ENCODE measurements around the gene ARHGEF40.

Gene ARHGEF40

DNA sequence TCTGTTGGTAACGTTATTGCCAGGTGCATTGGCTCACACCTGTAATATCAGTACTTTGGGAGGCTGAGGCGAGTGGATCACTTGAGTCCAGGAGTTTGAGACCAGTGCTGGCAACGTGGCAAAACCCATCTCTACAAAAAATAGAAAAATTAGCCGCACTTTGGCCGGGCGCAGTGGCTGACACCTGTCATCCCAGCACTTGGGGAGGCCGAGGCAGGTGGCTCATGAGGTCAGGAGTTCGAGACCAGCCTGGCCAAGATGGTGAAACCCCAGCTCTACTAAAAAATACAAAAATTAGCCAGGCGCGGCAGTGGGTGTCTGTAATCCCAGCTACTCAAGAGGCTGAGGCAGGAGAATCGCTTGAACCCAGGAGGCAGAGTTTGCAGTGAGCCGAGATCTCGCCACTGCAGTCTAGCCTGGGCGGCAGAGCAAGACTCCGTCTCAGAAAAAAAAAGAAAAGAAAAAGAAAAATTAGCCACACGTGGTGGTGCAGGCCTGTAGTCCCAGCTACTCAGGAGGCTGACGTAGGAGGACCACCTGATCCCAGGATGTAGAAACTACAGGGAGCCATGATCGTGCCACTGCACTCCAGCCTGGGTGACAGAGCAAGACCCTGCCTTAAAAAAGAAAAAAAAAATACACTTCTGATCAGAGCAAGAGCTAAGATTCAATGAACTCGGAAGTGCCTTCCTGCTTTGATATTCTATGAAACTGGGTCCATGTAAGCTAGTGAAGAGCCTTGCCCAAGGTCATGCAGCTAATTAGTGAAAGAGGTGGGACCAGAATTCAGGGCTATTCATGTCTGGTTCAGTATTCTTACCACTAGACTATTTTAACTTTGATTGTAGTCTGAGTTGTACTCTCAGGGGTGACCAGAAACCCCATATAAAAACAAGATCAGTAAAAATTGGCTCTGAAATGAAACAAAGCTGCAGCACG is 16.7 kb upstream of the ARHGEF40 start:
- TF ChIP-seq GABPA (IDR thresholded peaks at IDR 0.05; ENCODE audit: low read depth) (no peak), POLR2AphosphoS5 (IDR thresholded peaks at IDR 0.05; ENCODE audit: low read depth) (no peak), SPI1 (IDR thresholded peaks at IDR 0.05; ENCODE audit: borderline replicate concordance, low read depth) (no peak)
- TF ChIP-seq, protein P1, sequence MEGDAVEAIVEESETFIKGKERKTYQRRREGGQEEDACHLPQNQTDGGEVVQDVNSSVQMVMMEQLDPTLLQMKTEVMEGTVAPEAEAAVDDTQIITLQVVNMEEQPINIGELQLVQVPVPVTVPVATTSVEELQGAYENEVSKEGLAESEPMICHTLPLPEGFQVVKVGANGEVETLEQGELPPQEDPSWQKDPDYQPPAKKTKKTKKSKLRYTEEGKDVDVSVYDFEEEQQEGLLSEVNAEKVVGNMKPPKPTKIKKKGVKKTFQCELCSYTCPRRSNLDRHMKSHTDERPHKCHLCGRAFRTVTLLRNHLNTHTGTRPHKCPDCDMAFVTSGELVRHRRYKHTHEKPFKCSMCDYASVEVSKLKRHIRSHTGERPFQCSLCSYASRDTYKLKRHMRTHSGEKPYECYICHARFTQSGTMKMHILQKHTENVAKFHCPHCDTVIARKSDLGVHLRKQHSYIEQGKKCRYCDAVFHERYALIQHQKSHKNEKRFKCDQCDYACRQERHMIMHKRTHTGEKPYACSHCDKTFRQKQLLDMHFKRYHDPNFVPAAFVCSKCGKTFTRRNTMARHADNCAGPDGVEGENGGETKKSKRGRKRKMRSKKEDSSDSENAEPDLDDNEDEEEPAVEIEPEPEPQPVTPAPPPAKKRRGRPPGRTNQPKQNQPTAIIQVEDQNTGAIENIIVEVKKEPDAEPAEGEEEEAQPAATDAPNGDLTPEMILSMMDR (IDR thresholded peaks at IDR 0.05; ENCODE audit: insufficient read depth, low read length): no peak
- TF ChIP-seq, protein P2, sequence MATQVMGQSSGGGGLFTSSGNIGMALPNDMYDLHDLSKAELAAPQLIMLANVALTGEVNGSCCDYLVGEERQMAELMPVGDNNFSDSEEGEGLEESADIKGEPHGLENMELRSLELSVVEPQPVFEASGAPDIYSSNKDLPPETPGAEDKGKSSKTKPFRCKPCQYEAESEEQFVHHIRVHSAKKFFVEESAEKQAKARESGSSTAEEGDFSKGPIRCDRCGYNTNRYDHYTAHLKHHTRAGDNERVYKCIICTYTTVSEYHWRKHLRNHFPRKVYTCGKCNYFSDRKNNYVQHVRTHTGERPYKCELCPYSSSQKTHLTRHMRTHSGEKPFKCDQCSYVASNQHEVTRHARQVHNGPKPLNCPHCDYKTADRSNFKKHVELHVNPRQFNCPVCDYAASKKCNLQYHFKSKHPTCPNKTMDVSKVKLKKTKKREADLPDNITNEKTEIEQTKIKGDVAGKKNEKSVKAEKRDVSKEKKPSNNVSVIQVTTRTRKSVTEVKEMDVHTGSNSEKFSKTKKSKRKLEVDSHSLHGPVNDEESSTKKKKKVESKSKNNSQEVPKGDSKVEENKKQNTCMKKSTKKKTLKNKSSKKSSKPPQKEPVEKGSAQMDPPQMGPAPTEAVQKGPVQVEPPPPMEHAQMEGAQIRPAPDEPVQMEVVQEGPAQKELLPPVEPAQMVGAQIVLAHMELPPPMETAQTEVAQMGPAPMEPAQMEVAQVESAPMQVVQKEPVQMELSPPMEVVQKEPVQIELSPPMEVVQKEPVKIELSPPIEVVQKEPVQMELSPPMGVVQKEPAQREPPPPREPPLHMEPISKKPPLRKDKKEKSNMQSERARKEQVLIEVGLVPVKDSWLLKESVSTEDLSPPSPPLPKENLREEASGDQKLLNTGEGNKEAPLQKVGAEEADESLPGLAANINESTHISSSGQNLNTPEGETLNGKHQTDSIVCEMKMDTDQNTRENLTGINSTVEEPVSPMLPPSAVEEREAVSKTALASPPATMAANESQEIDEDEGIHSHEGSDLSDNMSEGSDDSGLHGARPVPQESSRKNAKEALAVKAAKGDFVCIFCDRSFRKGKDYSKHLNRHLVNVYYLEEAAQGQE (IDR thresholded peaks at IDR 0.05; ENCODE audit: insufficient replicate concordance, low read depth): no peak
- no peak overlapping the region for H3K27ac ChIP-seq (replicated peaks)
- DNase-seq (ENCODE audit: low read depth in 1 of 2, low spot score in 1 of 2): no peak
- no peaks in the 10 kb centered on the region for H3K27me3 ChIP-seq (ENCODE audit: insufficient read depth, poor library complexity, severe bottlenecking)
- H3K4me3 ChIP-seq (replicated peaks; ENCODE audit: insufficient read depth, low read length): no peak overlapping the region

DNA sequence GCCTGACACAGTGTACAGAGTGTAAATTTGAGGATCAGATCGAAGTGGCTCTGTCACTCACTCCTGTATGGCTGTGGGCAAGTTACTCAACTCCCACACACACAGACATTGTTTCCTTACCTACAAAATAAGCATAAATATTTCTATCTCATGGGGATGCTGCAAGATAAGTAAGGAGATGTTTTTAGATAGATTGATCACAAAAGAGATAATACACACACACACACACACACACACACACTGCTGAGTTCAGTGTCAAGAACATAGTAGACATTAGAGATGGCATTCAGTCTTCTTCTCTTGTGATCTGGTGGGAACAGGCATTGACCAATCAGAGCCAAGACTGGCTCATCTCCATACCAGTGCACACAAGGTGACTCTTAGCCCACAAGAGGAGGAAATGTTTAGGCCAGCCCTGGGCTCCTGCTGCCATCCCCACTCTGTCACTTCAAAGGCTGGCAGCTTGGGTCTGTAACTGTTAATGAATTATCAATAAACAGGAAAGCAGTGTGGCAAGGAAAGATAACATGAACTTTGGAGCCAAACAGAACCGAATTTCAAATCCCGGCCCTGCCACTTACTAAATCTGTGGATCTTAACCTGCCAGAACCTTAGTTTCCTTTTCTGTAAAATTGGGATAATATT is 15.9 kb upstream of the ARHGEF40 start:
- Histone ChIP-seq H3K27me3 (ENCODE audit: insufficient read depth, poor library complexity, severe bottlenecking) (no peaks in the 10 kb centered on the region), H3K27ac (replicated peaks) (no peak overlapping the region), H3K4me3 (replicated peaks; ENCODE audit: insufficient read depth, low read length) (no peak overlapping the region)
- DNase-seq (ENCODE audit: low read depth in 1 of 2, low spot score in 1 of 2): no peak
- TF ChIP-seq, protein P2 (IDR thresholded peaks at IDR 0.05; ENCODE audit: insufficient replicate concordance, low read depth): no peak
- TF ChIP-seq POLR2AphosphoS5 (IDR thresholded peaks at IDR 0.05; ENCODE audit: low read depth) (no peak), SPI1 (IDR thresholded peaks at IDR 0.05; ENCODE audit: borderline replicate concordance, low read depth) (no peak), GABPA (IDR thresholded peaks at IDR 0.05; ENCODE audit: low read depth) (no peak)
- TF ChIP-seq, protein P1 (IDR thresholded peaks at IDR 0.05; ENCODE audit: insufficient read depth, low read length): no peak

DNA sequence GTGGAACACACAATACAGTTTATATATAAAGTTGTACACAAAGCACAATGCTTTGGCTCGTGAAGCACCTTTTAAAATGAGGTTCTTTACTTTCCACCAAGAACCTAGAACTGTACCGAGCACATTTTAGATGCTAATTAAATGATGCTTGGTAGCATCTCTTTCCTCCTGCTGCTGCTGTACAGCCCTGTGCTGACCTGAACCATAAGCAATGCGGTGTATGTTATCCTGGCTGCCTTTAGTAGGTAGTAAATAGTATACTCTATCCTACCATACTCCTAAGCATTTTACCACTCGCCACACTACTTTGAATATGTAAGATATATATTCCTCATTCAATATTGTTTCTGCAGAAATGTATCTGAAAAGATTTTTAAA is 15.3 kb upstream of the ARHGEF40 start:
- DNase-seq (ENCODE audit: low read depth in 1 of 2, low spot score in 1 of 2): no peak
- no peak overlapping the region for H3K4me3 ChIP-seq (replicated peaks; ENCODE audit: insufficient read depth, low read length)
- TF ChIP-seq, protein P2 (IDR thresholded peaks at IDR 0.05; ENCODE audit: insufficient replicate concordance, low read depth): no peak
- no peak overlapping the region for H3K27ac ChIP-seq (replicated peaks)
- H3K27me3 ChIP-seq (ENCODE audit: insufficient read depth, poor library complexity, severe bottlenecking): no peaks in the 10 kb centered on the region

All from HL-60 (cell line).